GM12878 (cell line): ENCODE data around the gene RBM4. TPM values are rescaled to one million over a fixed set of nuclear protein-coding genes. Genes with fewer than 3 reads are reported as not detected.

ENCODE experiments used
- ATF7 ChIP-seq: fragments of 450-650 bp; IDR thresholded peaks from 2 replicates; pipeline ENCODE4 v1.6.1; 2016; ENCODE audit warnings: low read depth, mild to moderate bottlenecking
- BCL11A ChIP-seq: IDR thresholded peaks from 2 replicates; pipeline ENCODE4 v1.6.1; 2011; ENCODE audit warnings: low read depth, low read length
- CEBPB ChIP-seq, 2 experiments: fragments of 150-350 bp in 1 of 2; IDR thresholded peaks; 2 replicates each; pipeline ENCODE4 v1.6.1; 2012 to 2014; ENCODE audit warnings: low read depth in 2 of 2, low read length in 2 of 2, borderline replicate concordance in 1 of 2, inconsistent platforms in 1 of 2
- CHD2 ChIP-seq: IDR thresholded peaks from 2 replicates; pipeline ENCODE4 v1.6.1; 2011; ENCODE audit warnings: low read depth, low read length, improper control_type of control experiment, borderline replicate concordance
- IRF4 ChIP-seq: IDR thresholded peaks from 2 replicates; pipeline ENCODE4 v1.6.1; 2011; ENCODE audit warnings: low read depth, low read length
- MEF2B ChIP-seq: fragments of 450-650 bp; IDR thresholded peaks from 2 replicates; pipeline ENCODE4 v1.6.1; 2018; ENCODE audit warnings: mild to moderate bottlenecking, moderate library complexity; ENCODE audit not compliant: partially characterized antibody, poor library complexity, severe bottlenecking
- MTA3 ChIP-seq: IDR thresholded peaks from 2 replicates; pipeline ENCODE4 v1.6.1; 2012; ENCODE audit warnings: low read length, inconsistent platforms, borderline replicate concordance
- SIX5 ChIP-seq: IDR thresholded peaks from 2 replicates; pipeline ENCODE4 v1.6.1; 2011; ENCODE audit warnings: mild to moderate bottlenecking, low read depth, low read length, moderate library complexity; ENCODE audit not compliant: severe bottlenecking
- STAT3 ChIP-seq: IDR thresholded peaks from 2 replicates; pipeline ENCODE4 v1.6.1; 2011; ENCODE audit warnings: low read depth, low read length, improper control_type of control experiment
- TAF1 ChIP-seq: IDR thresholded peaks from 2 replicates; pipeline ENCODE4 v1.6.1; 2011; ENCODE audit warnings: mild to moderate bottlenecking, low read depth, low read length, borderline replicate concordance
- ZNF384 ChIP-seq: IDR thresholded peaks from 2 replicates; pipeline ENCODE4 v1.6.1; 2012; ENCODE audit warnings: low read depth, mild to moderate bottlenecking, low read length, improper control_type of control experiment, borderline replicate concordance
- polyA plus RNA-seq, 11 experiments: library from polyadenylated mRNA; depleted of rRNA in 4 of 11; unstranded in 6 of 11; stranded (reverse) in 5 of 11; fragments of >200 nt; fragmentation: Nextera tagmentation in 4 of 11; fragmentation: Illumina TruSeq in 1 of 11; extraction: Ambion mirVana in 4 of 11; extraction: Trizol in 1 of 11; gene quantifications; 1 replicate in 1 of 11; 2 replicates in 10 of 11; pipeline versions ENCODE4 v1.2.1 to v1.2.3, GENCODE V29; 2011 to 2016; ENCODE audit warnings: inconsistent platforms in 2 of 11, missing spikeins in 2 of 11, low read depth in 1 of 11
- total RNA-seq, 4 experiments: library from RNA; depleted of rRNA in 3 of 4; stranded (reverse); fragments of >200 nt in 3 of 4; fragmentation: Illumina TruSeq in 1 of 4; extraction: Trizol in 1 of 4; gene quantifications; 2 replicates each; pipeline versions ENCODE4 v1.2.1 to v1.2.3, GENCODE V29; 2013 to 2021
- TF ChIP-seq, protein P1 (sequence below): fragments of 450-650 bp; formaldehyde crosslinking; IDR thresholded peaks from 2 replicates; pipeline ENCODE4 v1.4.0; 2022; ENCODE audit warnings: mild to moderate bottlenecking, moderate library complexity
- TF ChIP-seq, protein P2 (sequence below): IDR thresholded peaks from 2 replicates; pipeline ENCODE4 v1.6.1; 2012; ENCODE audit warnings: mild to moderate bottlenecking, low read depth, low read length
- TF ChIP-seq, protein P3 (sequence below): IDR thresholded peaks from 2 replicates; pipeline ENCODE4 v1.6.1; 2012; ENCODE audit warnings: low read depth, low read length, improper control_type of control experiment
- TF ChIP-seq, protein P4 (sequence below): fragments of 450-650 bp; IDR thresholded peaks from 2 replicates; pipeline ENCODE4 v1.6.1; 2017; ENCODE audit warnings: mild to moderate bottlenecking
- TF ChIP-seq, protein P5 (sequence below): IDR thresholded peaks from 2 replicates; pipeline ENCODE4 v1.6.1; 2011; ENCODE audit warnings: borderline replicate concordance, low read depth, mild to moderate bottlenecking, moderate library complexity, low read length; ENCODE audit not compliant: insufficient read depth, poor library complexity, severe bottlenecking
- TF ChIP-seq, protein P6 (sequence below): IDR thresholded peaks from 2 replicates; pipeline ENCODE4 v1.6.1; 2011; ENCODE audit warnings: low read depth, low read length, improper control_type of control experiment, borderline replicate concordance

The RBM4 gene
- total and polyA plus RNA-seq, 10 of the 15 experiments (the other 5 are each of a cell fraction or from before 2014, with no cell fraction given): 105 to 224 (median 138) TPM

DNA sequence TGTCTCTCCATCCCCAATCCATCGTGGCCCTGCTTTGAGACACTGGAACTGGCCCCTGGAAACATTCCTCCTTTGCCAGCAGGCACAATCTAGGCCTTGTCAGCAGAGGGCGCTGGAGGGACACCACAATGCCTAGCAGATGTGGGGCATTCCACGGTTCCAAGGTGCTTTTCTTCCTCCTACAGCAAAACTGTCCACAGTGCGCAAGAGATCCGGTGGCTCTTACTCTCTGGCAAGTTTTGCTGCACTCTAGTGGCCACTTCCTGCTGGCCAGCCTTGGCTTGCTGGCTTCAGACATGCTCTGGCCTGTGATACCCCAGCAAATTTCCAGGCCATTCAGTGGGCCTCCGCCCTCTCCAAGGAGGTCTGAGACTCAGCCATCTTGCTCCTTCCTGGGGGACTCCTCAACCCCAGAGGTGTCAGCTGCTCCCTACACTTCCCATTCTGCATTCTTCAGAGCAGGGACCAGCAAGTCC lies 56.3 kb downstream of the RBM4 start (continued):
- TF ChIP-seq, protein P1, sequence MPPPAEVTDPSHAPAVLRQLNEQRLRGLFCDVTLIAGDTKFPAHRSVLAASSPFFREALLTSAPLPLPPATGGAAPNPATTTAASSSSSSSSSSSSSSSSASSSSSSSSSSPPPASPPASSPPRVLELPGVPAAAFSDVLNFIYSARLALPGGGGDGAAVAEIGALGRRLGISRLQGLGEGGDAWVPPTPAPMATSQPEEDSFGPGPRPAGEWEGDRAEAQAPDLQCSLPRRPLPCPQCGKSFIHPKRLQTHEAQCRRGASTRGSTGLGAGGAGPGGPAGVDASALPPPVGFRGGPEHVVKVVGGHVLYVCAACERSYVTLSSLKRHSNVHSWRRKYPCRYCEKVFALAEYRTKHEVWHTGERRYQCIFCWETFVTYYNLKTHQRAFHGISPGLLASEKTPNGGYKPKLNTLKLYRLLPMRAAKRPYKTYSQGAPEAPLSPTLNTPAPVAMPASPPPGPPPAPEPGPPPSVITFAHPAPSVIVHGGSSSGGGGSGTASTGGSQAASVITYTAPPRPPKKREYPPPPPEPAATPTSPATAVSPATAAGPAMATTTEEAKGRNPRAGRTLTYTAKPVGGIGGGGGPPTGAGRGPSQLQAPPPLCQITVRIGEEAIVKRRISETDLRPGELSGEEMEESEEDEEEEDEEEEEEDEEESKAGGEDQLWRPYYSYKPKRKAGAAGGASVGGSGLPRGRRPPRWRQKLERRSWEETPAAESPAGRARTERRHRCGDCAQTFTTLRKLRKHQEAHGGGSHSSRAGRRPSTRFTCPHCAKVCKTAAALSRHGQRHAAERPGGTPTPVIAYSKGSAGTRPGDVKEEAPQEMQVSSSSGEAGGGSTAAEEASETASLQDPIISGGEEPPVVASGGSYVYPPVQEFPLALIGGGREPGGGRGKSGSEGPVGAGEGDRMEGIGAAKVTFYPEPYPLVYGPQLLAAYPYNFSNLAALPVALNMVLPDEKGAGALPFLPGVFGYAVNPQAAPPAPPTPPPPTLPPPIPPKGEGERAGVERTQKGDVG (CRISPR knock-in tag): no peak
- TF ChIP-seq, protein P2, sequence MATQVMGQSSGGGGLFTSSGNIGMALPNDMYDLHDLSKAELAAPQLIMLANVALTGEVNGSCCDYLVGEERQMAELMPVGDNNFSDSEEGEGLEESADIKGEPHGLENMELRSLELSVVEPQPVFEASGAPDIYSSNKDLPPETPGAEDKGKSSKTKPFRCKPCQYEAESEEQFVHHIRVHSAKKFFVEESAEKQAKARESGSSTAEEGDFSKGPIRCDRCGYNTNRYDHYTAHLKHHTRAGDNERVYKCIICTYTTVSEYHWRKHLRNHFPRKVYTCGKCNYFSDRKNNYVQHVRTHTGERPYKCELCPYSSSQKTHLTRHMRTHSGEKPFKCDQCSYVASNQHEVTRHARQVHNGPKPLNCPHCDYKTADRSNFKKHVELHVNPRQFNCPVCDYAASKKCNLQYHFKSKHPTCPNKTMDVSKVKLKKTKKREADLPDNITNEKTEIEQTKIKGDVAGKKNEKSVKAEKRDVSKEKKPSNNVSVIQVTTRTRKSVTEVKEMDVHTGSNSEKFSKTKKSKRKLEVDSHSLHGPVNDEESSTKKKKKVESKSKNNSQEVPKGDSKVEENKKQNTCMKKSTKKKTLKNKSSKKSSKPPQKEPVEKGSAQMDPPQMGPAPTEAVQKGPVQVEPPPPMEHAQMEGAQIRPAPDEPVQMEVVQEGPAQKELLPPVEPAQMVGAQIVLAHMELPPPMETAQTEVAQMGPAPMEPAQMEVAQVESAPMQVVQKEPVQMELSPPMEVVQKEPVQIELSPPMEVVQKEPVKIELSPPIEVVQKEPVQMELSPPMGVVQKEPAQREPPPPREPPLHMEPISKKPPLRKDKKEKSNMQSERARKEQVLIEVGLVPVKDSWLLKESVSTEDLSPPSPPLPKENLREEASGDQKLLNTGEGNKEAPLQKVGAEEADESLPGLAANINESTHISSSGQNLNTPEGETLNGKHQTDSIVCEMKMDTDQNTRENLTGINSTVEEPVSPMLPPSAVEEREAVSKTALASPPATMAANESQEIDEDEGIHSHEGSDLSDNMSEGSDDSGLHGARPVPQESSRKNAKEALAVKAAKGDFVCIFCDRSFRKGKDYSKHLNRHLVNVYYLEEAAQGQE: no peak
- TF ChIP-seq, protein P3, sequence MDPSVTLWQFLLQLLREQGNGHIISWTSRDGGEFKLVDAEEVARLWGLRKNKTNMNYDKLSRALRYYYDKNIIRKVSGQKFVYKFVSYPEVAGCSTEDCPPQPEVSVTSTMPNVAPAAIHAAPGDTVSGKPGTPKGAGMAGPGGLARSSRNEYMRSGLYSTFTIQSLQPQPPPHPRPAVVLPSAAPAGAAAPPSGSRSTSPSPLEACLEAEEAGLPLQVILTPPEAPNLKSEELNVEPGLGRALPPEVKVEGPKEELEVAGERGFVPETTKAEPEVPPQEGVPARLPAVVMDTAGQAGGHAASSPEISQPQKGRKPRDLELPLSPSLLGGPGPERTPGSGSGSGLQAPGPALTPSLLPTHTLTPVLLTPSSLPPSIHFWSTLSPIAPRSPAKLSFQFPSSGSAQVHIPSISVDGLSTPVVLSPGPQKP: 0 out of 2 replicates have a peak, but pooled peaks have one; percentile 49
- TF ChIP-seq MEF2B: no peak
- TF ChIP-seq BCL11A: no peak
- peak; percentile 37; the same call in 1 of the 2 replicates for TF ChIP-seq IRF4
- no peak for TF ChIP-seq SIX5
- no peak for TF ChIP-seq CHD2
- TF ChIP-seq, protein P4, sequence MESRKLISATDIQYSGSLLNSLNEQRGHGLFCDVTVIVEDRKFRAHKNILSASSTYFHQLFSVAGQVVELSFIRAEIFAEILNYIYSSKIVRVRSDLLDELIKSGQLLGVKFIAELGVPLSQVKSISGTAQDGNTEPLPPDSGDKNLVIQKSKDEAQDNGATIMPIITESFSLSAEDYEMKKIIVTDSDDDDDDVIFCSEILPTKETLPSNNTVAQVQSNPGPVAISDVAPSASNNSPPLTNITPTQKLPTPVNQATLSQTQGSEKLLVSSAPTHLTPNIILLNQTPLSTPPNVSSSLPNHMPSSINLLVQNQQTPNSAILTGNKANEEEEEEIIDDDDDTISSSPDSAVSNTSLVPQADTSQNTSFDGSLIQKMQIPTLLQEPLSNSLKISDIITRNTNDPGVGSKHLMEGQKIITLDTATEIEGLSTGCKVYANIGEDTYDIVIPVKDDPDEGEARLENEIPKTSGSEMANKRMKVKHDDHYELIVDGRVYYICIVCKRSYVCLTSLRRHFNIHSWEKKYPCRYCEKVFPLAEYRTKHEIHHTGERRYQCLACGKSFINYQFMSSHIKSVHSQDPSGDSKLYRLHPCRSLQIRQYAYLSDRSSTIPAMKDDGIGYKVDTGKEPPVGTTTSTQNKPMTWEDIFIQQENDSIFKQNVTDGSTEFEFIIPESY: no peak
- TF ChIP-seq, protein P5, sequence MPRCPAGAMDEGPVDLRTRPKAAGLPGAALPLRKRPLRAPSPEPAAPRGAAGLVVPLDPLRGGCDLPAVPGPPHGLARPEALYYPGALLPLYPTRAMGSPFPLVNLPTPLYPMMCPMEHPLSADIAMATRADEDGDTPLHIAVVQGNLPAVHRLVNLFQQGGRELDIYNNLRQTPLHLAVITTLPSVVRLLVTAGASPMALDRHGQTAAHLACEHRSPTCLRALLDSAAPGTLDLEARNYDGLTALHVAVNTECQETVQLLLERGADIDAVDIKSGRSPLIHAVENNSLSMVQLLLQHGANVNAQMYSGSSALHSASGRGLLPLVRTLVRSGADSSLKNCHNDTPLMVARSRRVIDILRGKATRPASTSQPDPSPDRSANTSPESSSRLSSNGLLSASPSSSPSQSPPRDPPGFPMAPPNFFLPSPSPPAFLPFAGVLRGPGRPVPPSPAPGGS: no peak
- no peak for TF ChIP-seq ATF7
- TF ChIP-seq ZNF384: no peak
- TF ChIP-seq, protein P6, sequence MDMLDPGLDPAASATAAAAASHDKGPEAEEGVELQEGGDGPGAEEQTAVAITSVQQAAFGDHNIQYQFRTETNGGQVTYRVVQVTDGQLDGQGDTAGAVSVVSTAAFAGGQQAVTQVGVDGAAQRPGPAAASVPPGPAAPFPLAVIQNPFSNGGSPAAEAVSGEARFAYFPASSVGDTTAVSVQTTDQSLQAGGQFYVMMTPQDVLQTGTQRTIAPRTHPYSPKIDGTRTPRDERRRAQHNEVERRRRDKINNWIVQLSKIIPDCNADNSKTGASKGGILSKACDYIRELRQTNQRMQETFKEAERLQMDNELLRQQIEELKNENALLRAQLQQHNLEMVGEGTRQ: no peak
- TF ChIP-seq TAF1: no peak
- no peak for TF ChIP-seq STAT3
- TF ChIP-seq CEBPB (IDR thresholded peaks at IDR 0.05; ENCODE audit: borderline replicate concordance in 1 of 2, low read depth in 2 of 2, low read length in 2 of 2): no peak
- no peak for TF ChIP-seq MTA3
